Large intestine (tissue), 3 donors: ENCODE data around the gene GSTT2. TPM values are rescaled to one million over a fixed set of nuclear protein-coding genes. Genes with fewer than 3 reads are reported as not detected.
A peak's percentile ranks its signal among the peaks of the same experiment; 100 is the strongest.
"Not testable (repeated sequence)": the region's sequence is repeated elsewhere in the genome, so short reads cannot be mapped to it uniquely, and the experiment has no call there.

Source experiments
- DNase-seq, 2 donors: peaks; one replicate each; pipeline versions ENCODE4 v3.0.0 to v3.0.0-alpha.2; 2013
- H3K27ac ChIP-seq: one replicate; pipeline ENCODE4 v1.5.1; 2013; ENCODE audit warnings: low read length
- H3K27me3 ChIP-seq: 2 replicates; pipeline ENCODE4 v1.6.1; 2013; ENCODE audit warnings: low read length; ENCODE audit not compliant: control insufficient read depth, insufficient read depth
- H3K36me3 ChIP-seq: 2 replicates; pipeline ENCODE4 v1.6.1; 2013; ENCODE audit warnings: low read length; ENCODE audit not compliant: control insufficient read depth, insufficient read depth
- H3K4me1 ChIP-seq: one replicate; pipeline ENCODE4 v1.6.1; 2013; ENCODE audit warnings: low read length; ENCODE audit not compliant: control insufficient read depth, insufficient read depth
- H3K4me3 ChIP-seq: one replicate; pipeline ENCODE4 v1.5.1; 2013; ENCODE audit warnings: low read length
- H3K9me3 ChIP-seq: one replicate; pipeline ENCODE4 v1.6.1; 2013; ENCODE audit warnings: mild to moderate bottlenecking, low read depth, low read length, moderate library complexity; ENCODE audit not compliant: control insufficient read depth
- WGBS: methylation state at CpG from one replicate; pipeline ENCODE4 v1.1.5; 2013; ENCODE audit warnings: low lambda C conversion rate; ENCODE audit not compliant: insufficient coverage; 5-methylcytosine and 5-hydroxymethylcytosine counted together
- polyA plus RNA-seq: library from polyadenylated mRNA; unstranded; fragments of 120-200 nt; gene quantifications from one replicate; pipeline ENCODE4 v1.2.1, GENCODE V29; 2013

The GSTT2 gene
- polyA plus RNA-seq, 1 donor: 0.22 TPM

DNA sequence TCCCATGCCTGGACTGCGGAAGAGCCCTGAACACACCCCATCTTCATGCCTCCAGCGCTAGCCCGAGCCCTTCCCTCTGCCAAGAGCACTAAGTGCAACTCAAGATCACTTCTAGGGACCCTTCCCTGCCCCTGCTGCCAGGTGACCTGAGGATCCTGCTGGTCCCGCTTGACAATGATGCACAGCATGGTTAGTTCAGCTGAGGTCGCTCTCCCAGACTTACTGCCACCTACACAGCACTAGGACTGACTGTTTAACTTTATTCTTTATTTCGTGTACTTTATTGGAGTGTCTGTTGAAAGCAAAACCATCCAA, 25.0 kb upstream of the GSTT2 start:
- DNase-seq, H3K27me3 ChIP-seq, H3K4me3 ChIP-seq, H3K36me3 ChIP-seq, H3K9me3 ChIP-seq, H3K27ac ChIP-seq, H3K4me1 ChIP-seq: not testable (repeated sequence)
- WGBS: no CpG with 5 or more reads among the region's 6 CpGs

DNA sequence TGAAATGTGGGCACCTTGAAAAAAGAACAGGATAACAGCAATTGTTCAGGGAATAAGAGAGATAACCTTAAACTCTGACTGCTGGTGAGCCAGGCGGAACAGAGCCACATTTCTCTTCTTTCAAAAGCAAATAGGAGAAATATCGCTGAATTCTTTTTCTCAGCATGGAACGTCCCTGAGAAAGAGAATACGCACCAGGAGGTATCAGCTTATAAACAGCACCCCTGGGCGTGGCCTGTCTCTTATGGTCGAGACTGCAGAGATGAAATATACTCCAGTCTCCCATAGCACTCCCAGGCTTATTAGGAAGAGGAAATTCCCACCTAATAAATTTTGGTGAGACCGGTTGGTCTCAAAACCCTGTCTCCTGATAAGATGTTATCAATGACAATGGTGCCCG, 24.0 kb upstream of the GSTT2 start:
- not testable (repeated sequence) for DNase-seq, H3K27me3 ChIP-seq, H3K36me3 ChIP-seq, H3K27ac ChIP-seq, H3K4me3 ChIP-seq, H3K4me1 ChIP-seq, H3K9me3 ChIP-seq
- WGBS: no CpG with 5 or more reads among the region's 8 CpGs

DNA sequence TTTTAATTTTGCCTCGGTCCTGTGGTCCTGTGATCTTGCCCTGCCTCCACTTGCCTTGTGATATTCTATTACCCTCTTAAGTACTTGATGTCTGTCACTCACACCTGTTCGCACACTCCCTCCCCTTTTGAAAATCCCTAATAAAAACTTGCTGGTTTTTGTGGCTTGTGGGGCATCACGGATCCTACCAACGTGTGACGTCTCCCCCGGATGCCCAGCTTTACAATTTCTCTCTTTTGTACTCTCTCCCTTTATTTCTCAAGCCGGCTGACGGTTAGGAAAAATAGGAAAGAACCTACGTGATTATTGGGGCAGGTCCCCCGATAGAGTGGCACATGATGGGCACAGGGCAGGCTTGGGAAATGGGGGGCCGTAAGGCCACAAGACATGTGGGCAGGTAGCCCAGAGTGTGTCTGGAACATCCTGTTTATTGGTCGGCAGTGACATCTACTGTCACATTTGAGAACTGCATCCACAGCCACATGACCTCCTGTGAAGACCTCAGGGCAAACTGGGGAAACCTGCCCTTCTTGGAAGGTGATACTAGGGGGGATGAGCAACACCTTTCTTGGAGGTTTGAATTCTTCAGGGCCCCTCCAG, 23.5 kb upstream of the GSTT2 start:
- not testable (repeated sequence) for H3K27me3 ChIP-seq, H3K27ac ChIP-seq, H3K36me3 ChIP-seq, H3K4me1 ChIP-seq, H3K4me3 ChIP-seq, H3K9me3 ChIP-seq
- 13% methylated on average over 3 of the region's 12 CpGs for WGBS
- DNase-seq: peak; percentile 56 to 66

DNA sequence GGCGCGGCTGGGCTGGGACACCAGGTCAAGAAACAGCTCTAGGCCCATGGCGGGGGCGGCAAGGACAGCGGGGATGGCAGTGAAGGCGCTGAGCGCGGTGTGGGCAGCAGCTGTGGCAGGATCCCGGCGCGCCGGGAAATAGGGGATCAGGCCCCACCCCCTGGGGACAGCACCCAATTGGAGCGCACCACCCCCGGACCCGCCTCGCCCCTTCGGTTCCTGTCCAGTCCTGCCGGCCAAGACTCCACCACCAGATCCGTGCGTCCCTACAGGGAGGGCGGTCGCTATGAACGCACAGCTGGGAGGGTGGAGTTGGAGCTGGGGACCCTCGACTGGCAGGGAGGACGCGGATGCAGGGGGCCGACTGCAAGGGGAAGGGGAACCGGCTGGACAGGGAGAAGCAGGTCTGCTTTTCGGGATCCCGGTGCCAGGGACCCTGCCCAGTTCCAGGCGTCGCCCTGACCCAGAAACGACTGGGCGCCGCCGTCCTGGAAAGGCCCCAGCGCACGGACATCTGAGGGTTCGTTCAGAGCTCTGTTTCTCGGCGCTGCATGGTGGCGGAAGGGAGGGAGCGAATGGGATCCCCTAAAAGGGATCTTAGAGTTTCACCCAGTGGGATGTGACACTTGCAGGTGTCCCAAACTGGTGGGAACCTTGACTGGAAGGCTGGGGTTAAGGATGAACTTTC, 18.7 kb upstream of the GSTT2 start, which contains the start of gene GSTT2B:
GSTT2B (minus strand) TSS at position 112 of the 688 bp plus-strand sequence; CDS start at position 48, 64 bp downstream.
- H3K27ac ChIP-seq, DNase-seq, H3K27me3 ChIP-seq, H3K4me3 ChIP-seq, H3K36me3 ChIP-seq, H3K9me3 ChIP-seq, H3K4me1 ChIP-seq: not testable (repeated sequence)
- no CpG with 5 or more reads among the region's 43 CpGs for WGBS

DNA sequence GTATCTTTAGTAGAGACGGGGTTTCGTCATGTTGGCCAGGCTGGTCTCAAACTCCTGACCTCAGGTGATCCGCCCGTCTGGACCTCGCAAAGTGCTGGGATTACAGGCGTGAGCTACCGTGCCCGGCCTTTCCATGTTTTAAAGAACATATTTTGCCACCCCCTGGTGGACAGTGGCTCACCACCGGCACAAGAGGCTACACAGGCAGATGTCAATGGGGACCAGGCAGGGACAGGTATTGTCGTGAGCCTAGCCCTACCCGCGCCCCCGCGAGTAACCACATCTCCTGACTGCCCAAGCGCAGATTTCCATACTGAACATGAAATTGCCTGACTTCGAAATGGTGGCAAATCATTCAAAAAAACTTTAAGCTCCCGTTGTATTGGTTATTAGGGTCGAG, 13.8 kb upstream of the GSTT2 start:
- not testable (repeated sequence) for H3K27ac ChIP-seq, H3K4me1 ChIP-seq, H3K27me3 ChIP-seq, H3K9me3 ChIP-seq, DNase-seq, H3K4me3 ChIP-seq
- H3K36me3 ChIP-seq: peaks cover 17% of the 10 kb centered on the region
- WGBS: no CpG with 5 or more reads among the region's 18 CpGs

DNA sequence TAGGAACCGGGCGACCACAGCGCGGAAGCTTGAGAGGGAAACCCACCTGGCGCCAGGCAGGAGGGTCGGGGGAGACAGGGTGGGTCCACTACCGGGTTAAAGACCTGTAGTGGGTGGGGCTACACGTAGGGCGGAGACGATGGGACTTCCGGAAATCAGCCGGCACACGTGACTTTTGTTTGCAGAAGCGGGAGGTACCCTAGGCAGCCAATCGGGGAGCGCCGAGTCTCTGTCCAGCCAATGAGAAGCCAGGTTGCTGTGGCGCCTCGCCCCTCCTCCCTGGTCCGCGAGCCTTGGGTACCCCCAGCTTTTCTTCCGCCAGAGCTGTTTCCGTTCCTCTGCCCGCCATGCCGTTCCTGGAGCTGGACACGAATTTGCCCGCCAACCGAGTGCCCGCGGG, 13.4 kb upstream of the GSTT2 start, which contains the start of gene DDTL:
DDTL (plus strand) TSS at position 321 of the 400 bp plus-strand sequence; CDS start at position 348, 27 bp downstream.
- H3K36me3 ChIP-seq: peaks cover 22% of the 10 kb centered on the region
- DNase-seq, H3K4me3 ChIP-seq, H3K9me3 ChIP-seq, H3K4me1 ChIP-seq, H3K27ac ChIP-seq, H3K27me3 ChIP-seq: not testable (repeated sequence)
- no CpG with 5 or more reads among the region's 30 CpGs for WGBS

DNA sequence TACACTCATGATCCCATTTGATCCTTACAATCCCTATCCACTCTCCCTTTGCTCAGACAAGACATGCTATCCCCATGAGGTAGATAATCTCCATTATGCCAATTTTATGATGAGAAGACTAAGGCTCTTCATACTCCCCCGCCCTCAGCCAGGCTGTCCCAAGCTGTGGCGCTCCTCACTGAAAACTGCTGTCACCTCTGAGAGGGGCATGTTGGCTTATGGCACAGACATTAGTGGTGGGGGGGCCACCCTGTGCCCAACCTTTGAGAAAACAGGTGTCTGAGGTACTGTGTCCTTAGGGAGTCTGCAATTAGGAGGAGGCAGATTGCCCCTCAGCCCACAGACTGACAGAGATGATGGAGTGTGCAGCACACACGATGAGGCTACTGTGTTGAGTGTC, 10.9 kb upstream of the GSTT2 start:
- Histone ChIP-seq H3K27me3 (no peaks in the 10 kb centered on the region), H3K36me3 (peaks cover 26% of the 10 kb centered on the region), H3K9me3 (no peaks in the 10 kb centered on the region), H3K4me3 (no peak overlapping the region), H3K27ac (no peak overlapping the region), H3K4me1 (no peaks in the 10 kb centered on the region)
- no CpG with 5 or more reads among the region's 3 CpGs for WGBS
- no peak for DNase-seq

DNA sequence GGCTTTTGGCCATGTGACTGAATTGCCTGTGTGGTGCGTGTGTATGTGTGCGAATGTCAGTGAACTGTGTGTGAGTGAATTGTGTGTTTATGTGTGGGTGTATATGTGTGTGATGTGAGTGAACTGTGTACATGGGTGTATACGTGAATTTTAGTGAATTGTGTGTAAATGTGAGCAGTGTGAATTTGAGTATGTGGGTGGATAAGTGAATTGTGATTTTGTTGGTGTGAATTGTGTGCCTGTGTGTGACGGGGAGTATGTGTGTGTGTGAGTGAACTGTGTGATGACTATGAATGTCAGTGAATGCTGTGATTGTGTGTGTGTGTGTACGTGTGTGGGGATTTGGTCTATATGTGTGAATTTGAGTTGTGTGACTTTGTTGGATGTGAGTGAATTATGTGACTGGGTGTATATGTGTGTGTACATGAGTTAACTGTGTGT, 9.7 kb upstream of the GSTT2 start:
- no peaks in the 10 kb centered on the region for H3K4me1 ChIP-seq
- H3K4me3 ChIP-seq: no peak overlapping the region
- H3K9me3 ChIP-seq: no peaks in the 10 kb centered on the region
- no peak for DNase-seq
- WGBS: 100% methylated on average over 1 of the region's 5 CpGs
- no peaks in the 10 kb centered on the region for H3K27me3 ChIP-seq
- H3K27ac ChIP-seq: no peak overlapping the region
- peaks cover 26% of the 10 kb centered on the region for H3K36me3 ChIP-seq

DNA sequence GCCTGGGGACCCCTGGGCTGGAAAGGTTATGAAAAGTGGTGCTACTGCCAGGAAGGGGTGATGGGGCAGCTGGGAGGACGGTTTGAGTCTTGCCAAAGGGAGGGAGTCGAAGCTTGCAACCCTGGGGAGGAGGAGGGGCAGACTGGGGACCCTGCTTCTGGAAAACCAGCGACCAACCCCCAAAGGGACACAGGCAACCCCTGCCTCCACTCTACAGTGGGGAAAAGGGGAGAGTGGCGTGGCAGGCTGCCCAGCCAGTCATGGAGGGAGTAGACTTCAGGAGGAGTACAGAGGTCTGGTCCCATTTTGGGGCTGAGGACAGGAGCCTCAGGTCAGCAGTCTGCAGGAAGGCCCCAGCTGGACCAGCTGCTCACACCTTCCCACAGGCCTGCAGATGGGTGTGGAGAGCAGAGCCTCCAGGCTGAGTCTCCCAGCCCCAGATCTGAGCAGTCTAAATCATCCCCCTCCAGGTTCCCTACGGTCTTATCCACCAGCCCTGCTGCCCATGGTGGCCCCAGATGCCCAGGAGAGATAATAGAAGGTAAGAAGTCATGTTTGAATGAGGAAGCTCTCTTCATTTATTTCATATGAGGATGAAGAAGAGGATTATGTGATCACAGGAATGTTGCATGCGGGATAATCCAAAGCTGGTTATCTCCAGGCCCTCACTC, 9.0 kb upstream of the GSTT2 start:
- Histone ChIP-seq H3K27me3 (no peaks in the 10 kb centered on the region), H3K4me1 (no peaks in the 10 kb centered on the region), H3K4me3 (no peak overlapping the region), H3K27ac (no peak overlapping the region), H3K36me3 (peaks cover 26% of the 10 kb centered on the region), H3K9me3 (no peaks in the 10 kb centered on the region)
- no CpG with 5 or more reads among the region's 6 CpGs for WGBS
- peak in 1 of 2 donors; percentile 2 for DNase-seq

DNA sequence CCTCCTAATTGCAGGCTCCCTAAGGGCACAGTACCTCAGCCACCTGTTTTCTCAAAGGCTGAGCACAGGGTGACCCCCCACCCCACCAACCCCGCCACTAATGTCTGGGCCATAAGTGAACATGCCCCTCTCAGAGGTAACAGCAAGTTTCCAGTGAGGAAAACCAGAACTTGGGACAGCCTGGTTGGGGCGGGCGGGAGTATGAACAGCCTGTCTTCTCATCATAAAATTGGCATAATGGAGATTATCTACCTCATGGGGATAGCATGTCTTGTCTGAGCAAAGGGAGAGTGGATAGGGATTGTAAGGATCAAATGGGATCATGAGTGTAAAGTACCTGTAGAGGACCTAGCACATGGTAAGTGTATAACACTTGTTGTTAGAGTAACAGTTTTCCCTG, 8.0 kb upstream of the GSTT2 start:
- not testable (repeated sequence) for H3K4me3 ChIP-seq, H3K4me1 ChIP-seq, DNase-seq, H3K27me3 ChIP-seq, H3K27ac ChIP-seq, H3K9me3 ChIP-seq
- WGBS: no CpG with 5 or more reads among the region's 3 CpGs
- H3K36me3 ChIP-seq: peaks cover 26% of the 10 kb centered on the region
